Mononuclear cell (primary cell): Measurements from ENCODE around the gene FRMD4A. TPM values are rescaled to one million over a fixed set of nuclear protein-coding genes. Genes with fewer than 3 reads are reported as not detected.
"Not testable (repeated sequence)": the region's sequence is repeated elsewhere in the genome, so short reads cannot be mapped to it uniquely, and the experiment has no call there.

ENCODE experiments used
- H3K27me3 ChIP-seq: 2 replicates; pipeline ENCODE4 v1.6.0; 2011; ENCODE audit warnings: low read length, control low read depth; ENCODE audit not compliant: insufficient read depth
- H3K4me1 ChIP-seq: 2 replicates; pipeline ENCODE4 v1.5.1; 2011; ENCODE audit warnings: mild to moderate bottlenecking, low read length, control low read depth; ENCODE audit not compliant: insufficient read depth
- H3K4me3 ChIP-seq: 2 replicates; pipeline ENCODE4 v1.5.1; 2011; ENCODE audit warnings: mild to moderate bottlenecking, low read length, moderate library complexity
- H3K9me3 ChIP-seq: 2 replicates; pipeline ENCODE4 v1.5.1; 2011; ENCODE audit warnings: low read depth, mild to moderate bottlenecking, control low read depth, low read length
- total RNA-seq: library from RNA; depleted of rRNA; stranded (reverse); fragments of >200 nt; gene quantifications from one replicate; pipeline ENCODE4 v1.2.3, GENCODE V29; 2012

The FRMD4A gene
- total RNA-seq, 1 donor = 0.63 TPM

GRCh38 chr10:13774303-13774893, 556.3 kb downstream of the FRMD4A start:
- Histone ChIP-seq H3K27me3 (no peaks in the 10 kb centered on the region), H3K9me3 (no peaks in the 10 kb centered on the region), H3K4me3 (no peak overlapping the region), H3K4me1 (peaks cover 7% of the 10 kb centered on the region)

- H3K27me3 ChIP-seq = no peaks in the 10 kb centered on the region
Observed at GRCh38 chr10:13773496-13774170, 557.1 kb downstream of the FRMD4A start.

GRCh38 chr10:13773043-13773442, 557.7 kb downstream of the FRMD4A start:
- H3K4me3 ChIP-seq = no peak overlapping the region
- H3K9me3 ChIP-seq = no peaks in the 10 kb centered on the region
- H3K27me3 ChIP-seq = no peaks in the 10 kb centered on the region
- H3K4me1 ChIP-seq = peaks cover 4% of the 10 kb centered on the region

More at GRCh38 chr10:13773496-13774170, 557.1 kb downstream of the FRMD4A start:
- Histone ChIP-seq H3K9me3 (no peaks in the 10 kb centered on the region), H3K4me1 (peaks cover 7% of the 10 kb centered on the region), H3K4me3 (no peak overlapping the region)

GRCh38 chr10:13771992-13772391, 558.7 kb downstream of the FRMD4A start:
- Histone ChIP-seq H3K4me1 (no peaks in the 10 kb centered on the region), H3K4me3 (no peak overlapping the region), H3K27me3 (no peaks in the 10 kb centered on the region), H3K9me3 (no peaks in the 10 kb centered on the region)

GRCh38 chr10:13770760-13771493, 559.8 kb downstream of the FRMD4A start:
- Histone ChIP-seq H3K4me3 (no peak overlapping the region), H3K4me1 (no peaks in the 10 kb centered on the region), H3K27me3 (no peaks in the 10 kb centered on the region), H3K9me3 (no peaks in the 10 kb centered on the region)

GRCh38 chr10:13769946-13770345, 560.8 kb downstream of the FRMD4A start:
- H3K27me3 ChIP-seq = no peaks in the 10 kb centered on the region
- no peaks in the 10 kb centered on the region for H3K4me1 ChIP-seq
- H3K9me3 ChIP-seq = no peaks in the 10 kb centered on the region
- no peak overlapping the region for H3K4me3 ChIP-seq

- Histone ChIP-seq H3K4me3 (no peak overlapping the region), H3K9me3 (no peaks in the 10 kb centered on the region), H3K4me1 (no peaks in the 10 kb centered on the region), H3K27me3 (no peaks in the 10 kb centered on the region)
Observed at GRCh38 chr10:13767676-13768178, 563.0 kb downstream of the FRMD4A start.

- H3K27me3 ChIP-seq, H3K4me3 ChIP-seq, H3K4me1 ChIP-seq, H3K9me3 ChIP-seq: not testable (repeated sequence)
Observed at GRCh38 chr10:13767148-13767547, 563.6 kb downstream of the FRMD4A start.

GRCh38 chr10:13765641-13766341, 564.9 kb downstream of the FRMD4A start:
- Histone ChIP-seq H3K9me3 (no peaks in the 10 kb centered on the region), H3K27me3 (no peaks in the 10 kb centered on the region), H3K4me1 (no peaks in the 10 kb centered on the region), H3K4me3 (no peak overlapping the region)

- Histone ChIP-seq H3K27me3 (no peaks in the 10 kb centered on the region), H3K4me3 (no peak overlapping the region), H3K4me1 (peaks cover 3% of the 10 kb centered on the region), H3K9me3 (no peaks in the 10 kb centered on the region)
Observed at GRCh38 chr10:13761490-13762091, 569.1 kb downstream of the FRMD4A start.

- H3K9me3 ChIP-seq = no peaks in the 10 kb centered on the region
Observed at GRCh38 chr10:13759168-13759567, 571.6 kb downstream of the FRMD4A start.

GRCh38 chr10:13758756-13759155, 572.0 kb downstream of the FRMD4A start:
- Histone ChIP-seq H3K9me3 (no peaks in the 10 kb centered on the region), H3K4me3 (no peak overlapping the region)

More at GRCh38 chr10:13759168-13759567, 571.6 kb downstream of the FRMD4A start:
- Histone ChIP-seq H3K27me3 (no peaks in the 10 kb centered on the region), H3K4me3 (no peak overlapping the region), H3K4me1 (peaks cover 3% of the 10 kb centered on the region)

GRCh38 chr10:13758312-13758711, 572.4 kb downstream of the FRMD4A start:
- peaks cover 3% of the 10 kb centered on the region for H3K4me1 ChIP-seq
- H3K9me3 ChIP-seq = no peaks in the 10 kb centered on the region
- H3K4me3 ChIP-seq = no peak overlapping the region
- H3K27me3 ChIP-seq = no peaks in the 10 kb centered on the region

More at GRCh38 chr10:13758756-13759155, 572.0 kb downstream of the FRMD4A start:
- Histone ChIP-seq H3K4me1 (peaks cover 3% of the 10 kb centered on the region), H3K27me3 (no peaks in the 10 kb centered on the region)

- peaks cover 3% of the 10 kb centered on the region for H3K4me1 ChIP-seq
- H3K4me3 ChIP-seq = no peak overlapping the region
- H3K9me3 ChIP-seq = no peaks in the 10 kb centered on the region
- H3K27me3 ChIP-seq = no peaks in the 10 kb centered on the region
Observed at GRCh38 chr10:13754277-13754676, 576.4 kb downstream of the FRMD4A start.
